ENCODE measurements around the gene CHPF.

- TF ChIP-seq CTCF (IDR thresholded peaks at IDR 0.05; ENCODE audit: insufficient read depth, low read length) = no peak
- no peak for TF ChIP-seq POLR2AphosphoS5 (IDR thresholded peaks at IDR 0.05; ENCODE audit: low read depth)
- no peak for TF ChIP-seq GABPA (IDR thresholded peaks at IDR 0.05; ENCODE audit: low read depth)
- TF ChIP-seq SPI1 (IDR thresholded peaks at IDR 0.05; ENCODE audit: borderline replicate concordance, low read depth) = no peak
Measured at GRCh38 chr2:219547621-219548020, 4.0 kb upstream of the CHPF start.

All from HL-60 (cell line).